Germinal center (tissue), 1 donor: ENCODE data around the gene CALY.
A peak's percentile ranks its signal among the peaks of the same experiment; 100 is the strongest.

Source experiments
- DNase-seq: peaks from one replicate; pipeline ENCODE4 v3.0.0; 2012; ENCODE audit warnings: mixed read lengths, low spot score

The CALY gene

DNA sequence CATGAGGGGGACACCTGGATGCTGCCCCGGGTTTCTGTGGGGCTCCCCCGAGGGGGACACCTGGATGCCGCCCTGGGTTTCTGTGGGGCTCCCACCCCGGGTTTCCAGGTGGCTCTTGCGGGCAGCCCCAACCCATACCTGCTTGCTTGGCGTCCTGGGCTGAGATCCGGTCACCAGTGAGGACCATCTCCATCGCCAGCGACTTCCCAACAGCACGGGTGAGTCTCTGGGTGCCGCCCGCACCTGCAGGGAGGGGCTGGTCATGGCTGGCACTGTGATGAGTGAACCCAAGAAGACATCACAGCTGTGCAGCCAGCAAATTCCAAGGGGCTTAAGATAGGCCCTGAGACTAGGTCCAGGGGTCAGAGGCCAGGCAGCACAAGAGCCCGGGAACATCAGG lies 30.1 kb upstream of the CALY start:
- DNase-seq = no peak

DNA sequence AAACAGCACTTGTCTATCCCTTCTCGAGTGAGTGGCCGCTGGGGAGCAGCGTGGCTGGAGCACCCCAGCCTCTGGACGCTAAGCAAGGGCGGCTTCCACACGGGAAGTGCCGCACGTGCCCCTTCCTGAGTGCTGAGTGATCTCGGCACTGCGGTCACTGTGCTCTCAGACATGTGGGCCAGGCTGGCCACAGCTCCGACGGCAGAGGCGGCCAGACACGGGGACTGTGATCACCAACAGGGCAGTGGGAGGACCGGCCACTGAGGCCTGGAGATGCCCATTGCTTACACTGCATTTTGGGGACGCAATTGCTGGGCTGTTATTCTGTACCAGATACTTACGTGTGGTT lies 29.4 kb upstream of the CALY start:
- DNase-seq = no peak

GRCh38 chr10:133365461-133366129 lies 28.9 kb upstream of the CALY start:
- no peak for DNase-seq

DNA sequence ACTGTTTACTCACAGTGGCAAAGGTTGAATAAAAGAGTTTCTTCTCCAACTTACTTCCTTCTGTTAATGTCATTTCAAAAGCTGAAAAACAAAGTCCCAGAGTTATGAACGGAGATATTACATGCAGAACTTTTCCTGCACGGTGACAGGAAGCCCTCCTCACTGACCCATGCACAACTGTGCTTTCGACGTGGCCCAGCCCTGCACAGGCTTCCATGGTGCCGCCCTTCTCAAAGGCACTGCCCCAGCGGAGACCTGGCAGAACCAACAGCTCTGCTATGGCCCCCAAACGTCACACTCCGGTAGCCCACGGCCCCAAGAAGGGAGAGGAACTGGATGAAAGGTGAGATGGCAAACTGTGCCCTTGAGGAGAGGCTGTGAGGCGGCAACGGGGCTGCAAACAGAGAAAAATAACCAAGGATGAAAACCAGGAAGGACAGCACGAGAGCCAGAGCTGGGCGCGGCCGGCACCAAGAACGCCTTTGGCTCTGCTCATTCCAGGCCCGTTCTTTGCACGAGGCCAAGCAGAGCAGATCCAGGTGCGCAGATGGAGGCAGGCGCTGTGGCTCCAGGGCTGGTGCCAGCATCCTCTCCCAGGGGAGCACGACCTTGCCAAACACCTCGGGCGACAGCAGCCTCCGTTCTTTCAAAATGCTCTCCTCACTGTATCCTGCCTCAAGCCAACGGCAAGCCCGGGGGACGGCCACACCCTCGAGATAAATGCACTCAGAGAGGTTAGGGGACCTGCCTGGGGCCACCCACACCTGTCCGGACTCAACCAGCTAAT lies 28.1 kb upstream of the CALY start:
- DNase-seq = no peak

GRCh38 chr10:133362846-133363245 lies 26.1 kb upstream of the CALY start:
- no peak for DNase-seq

DNA sequence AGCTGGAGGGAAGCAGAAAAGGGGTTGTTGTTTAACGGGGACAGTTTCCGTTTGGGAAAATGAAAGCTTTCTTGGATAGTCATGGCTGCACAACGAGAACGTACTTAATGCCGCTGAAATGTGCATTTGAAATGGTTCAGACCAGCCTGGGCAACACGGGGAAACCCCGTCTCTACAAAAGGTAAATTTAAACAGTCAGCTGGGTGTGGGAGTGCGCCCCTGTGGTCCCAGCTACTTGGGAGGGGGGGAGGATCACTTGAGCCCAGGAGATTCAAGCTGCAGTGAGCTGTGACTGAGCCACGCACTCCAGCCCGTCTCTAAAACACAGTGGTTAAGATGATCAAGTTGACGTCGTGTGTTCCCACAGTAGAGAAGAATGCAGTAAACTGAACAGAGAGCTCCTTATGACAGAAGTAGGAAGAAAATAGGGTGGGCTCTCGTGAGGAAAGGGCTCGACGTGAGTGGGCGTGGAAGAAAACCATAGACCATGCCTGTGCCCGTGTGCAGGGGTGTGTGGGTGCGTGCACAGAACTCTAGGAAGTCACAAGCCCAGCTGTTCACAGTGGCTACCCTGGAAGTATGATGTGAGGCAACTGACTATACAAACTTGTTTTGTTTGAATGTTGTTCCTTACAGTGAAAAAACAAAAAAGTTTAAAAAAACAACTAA lies 25.2 kb upstream of the CALY start:
- no peak for DNase-seq

DNA sequence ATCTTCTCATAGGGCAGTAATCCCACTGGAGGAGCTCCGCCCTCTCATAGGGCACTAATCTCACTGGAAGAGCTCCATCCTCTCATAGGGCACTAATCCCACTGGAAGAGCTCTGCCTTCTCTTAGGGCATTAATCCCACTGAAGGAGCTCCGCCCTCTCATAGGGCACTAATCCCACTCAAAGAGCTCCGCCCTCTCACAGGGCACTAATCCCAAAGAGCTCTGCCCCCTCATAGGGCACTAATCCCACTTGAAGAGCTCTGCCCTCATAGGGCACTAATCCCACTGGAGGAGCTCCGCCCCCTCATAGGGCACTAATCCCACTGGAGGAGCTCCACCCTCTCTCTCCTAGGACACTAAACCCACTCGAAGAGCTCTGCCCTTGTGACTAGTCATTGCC lies 24.5 kb upstream of the CALY start:
- no peak for DNase-seq

GRCh38 chr10:133359972-133360610 lies 23.4 kb upstream of the CALY start:
- DNase-seq = no peak

DNA sequence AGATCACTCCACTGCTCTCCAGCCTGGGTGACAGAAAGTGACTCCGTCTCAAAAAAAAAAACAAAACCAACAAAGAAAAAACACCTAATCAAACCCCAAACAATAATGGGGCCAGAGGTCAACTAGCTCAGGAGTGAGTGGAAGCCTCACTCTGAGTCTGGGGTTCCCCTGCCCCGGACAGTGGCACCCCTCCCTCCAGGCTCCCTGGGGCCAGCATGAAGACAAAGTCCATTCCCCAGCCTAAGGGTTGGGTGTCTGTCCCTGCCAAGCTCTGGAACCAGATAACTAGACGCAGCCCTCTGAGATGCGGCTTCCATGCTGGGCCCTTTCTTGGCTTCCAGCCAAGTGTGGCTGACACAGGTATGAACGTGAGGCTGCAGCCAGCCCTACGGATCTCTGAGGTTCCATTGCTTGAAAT lies 22.9 kb upstream of the CALY start:
- DNase-seq = no peak

- no peak for DNase-seq
Observed at GRCh38 chr10:133358925-133359310, 22.2 kb upstream of the CALY start.

DNA sequence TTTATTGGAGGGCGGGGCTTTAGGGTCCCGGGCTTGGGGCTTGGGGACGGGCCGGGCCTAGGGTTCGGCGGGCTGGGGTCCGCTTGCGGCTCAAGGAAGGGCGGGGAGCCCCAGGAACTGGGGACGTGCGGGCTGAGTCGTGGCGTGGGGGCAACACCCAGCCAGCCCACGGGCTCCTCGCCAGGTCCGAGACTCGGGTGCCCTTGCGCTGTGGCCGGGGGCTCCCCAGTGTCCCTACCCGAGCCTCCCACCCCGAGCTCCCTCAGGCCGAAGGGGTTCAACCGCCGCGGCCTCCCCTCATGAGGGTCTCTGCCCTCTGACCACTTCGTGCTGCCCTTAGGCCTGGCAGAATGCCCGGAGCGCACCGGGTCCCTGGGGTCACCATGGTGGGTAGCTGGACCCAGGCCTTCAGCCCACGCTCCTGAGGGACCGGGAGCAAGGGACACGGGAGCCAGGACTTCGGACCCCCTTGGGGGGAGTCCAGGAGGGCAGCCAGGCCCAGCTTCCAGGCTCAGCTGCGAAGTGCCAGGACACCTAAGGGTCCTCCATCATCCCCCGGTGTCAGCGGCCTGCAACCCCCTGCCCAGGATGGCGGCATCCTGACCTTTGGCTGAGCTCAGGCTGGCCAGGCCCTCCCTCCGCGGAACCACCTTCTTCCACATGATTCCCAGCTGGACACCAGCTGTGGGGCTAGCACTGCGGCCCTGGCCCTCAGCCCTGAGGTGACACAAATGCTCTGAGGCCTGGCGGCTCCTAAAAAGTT lies 21.6 kb upstream of the CALY start:
- DNase-seq = no peak

- peak; percentile 95 for DNase-seq
Observed at GRCh38 chr10:133357285-133358161, 20.8 kb upstream of the CALY start, which contains the start of gene FUOM. TSS of gene FUOM (minus strand) at chr10:133358019. CDS start at chr10:133358007, 12 bp downstream.

- no peak for DNase-seq
Observed at GRCh38 chr10:133356549-133357284, 20.0 kb upstream of the CALY start.

DNA sequence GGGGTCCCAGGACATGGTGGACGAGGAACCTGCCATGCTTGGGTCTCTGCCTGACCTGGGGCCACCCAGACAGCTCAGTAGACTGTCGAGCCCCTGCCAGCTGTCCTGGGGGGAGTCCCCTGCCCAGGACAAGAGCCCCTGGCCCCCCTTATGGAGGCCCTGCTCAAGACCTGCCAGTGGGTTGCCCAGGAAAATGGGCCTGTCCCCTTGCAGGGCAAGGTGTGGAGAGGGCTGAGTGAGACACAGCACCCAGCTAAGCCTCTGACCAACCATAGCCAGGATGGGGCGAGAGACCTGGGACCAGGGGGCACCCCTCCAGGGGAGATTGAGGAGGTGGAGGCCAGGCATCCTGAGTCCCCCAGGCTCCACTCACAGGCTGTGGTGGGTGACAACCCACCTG lies 19.3 kb upstream of the CALY start:
- no peak for DNase-seq

DNA sequence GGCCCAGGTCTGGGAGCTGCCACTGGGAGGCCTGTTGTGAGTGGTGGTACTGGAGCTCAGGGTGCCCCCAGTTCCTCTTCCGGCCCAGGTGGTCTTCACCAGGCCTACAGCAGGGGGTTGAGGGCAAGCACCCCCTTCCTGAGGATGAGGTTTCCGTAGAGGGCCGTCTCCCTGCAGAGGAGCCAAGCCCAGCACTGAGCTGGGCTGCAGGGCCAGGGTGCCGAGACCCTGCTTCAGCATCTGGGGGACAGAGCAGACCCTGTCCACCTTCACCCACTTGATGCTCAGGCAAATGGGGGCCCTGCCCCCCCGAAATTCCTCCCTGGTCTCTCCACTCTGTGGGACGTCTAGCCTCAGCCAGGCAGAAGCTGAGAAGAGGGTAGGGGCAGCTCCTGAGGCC lies 18.6 kb upstream of the CALY start:
- no peak for DNase-seq

DNA sequence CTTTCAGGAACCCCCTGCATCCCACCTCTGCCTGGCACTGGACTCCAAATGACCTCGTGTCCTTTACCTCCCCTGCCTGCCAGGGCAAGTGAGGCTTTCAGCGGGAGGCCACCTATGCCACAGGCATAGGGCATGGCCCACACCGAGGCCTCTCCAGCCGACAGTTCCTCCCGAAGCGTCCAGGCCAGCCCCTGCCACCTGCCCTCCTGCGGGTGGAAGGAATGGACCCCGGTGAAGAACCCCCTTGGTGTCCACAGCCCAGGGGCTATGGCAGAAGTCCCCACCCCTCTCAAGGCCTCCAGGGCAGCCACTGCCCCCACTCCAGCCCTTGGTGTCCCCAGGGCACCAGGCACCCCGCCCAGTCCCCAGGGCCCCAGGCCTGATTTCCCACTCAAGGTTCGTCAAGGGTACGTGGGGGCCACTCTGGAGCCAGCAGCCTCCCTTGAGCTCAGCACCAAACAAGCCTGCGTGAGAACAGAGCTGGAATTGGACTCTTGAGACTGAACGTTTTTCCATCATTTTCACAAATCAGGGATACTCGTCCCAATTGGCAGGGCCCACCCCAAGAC lies 18.1 kb upstream of the CALY start:
- DNase-seq = no peak

DNA sequence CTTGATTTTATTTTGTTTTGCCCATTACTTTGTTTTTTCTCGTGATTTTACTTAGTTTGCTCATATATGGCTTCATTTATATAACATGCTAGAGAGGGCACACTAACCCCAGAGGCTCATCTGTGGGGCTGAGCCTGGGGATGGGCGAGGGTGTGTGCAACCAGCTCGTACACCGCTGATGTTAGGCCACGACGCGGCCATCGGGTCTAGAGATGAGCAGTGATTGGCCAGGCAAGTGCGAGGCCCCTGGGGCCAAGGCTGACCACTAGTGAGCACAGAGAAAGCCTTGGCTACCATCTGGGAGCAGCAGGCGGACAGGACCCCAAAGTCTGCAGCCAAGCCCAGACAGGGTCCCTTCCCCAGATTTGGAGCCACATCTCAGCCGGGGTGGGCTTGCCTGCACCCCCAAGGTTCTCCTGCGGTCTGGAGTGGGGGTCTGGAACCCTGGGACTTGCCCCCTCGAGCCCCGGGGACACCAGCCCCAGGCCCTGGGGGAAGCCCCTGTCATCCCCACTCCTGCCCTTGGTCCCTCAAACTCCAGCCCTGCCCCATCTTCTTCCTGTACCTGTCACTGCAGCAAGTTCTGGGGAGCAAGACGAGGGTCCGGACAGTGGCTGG lies 17.4 kb upstream of the CALY start:
- no peak for DNase-seq

DNA sequence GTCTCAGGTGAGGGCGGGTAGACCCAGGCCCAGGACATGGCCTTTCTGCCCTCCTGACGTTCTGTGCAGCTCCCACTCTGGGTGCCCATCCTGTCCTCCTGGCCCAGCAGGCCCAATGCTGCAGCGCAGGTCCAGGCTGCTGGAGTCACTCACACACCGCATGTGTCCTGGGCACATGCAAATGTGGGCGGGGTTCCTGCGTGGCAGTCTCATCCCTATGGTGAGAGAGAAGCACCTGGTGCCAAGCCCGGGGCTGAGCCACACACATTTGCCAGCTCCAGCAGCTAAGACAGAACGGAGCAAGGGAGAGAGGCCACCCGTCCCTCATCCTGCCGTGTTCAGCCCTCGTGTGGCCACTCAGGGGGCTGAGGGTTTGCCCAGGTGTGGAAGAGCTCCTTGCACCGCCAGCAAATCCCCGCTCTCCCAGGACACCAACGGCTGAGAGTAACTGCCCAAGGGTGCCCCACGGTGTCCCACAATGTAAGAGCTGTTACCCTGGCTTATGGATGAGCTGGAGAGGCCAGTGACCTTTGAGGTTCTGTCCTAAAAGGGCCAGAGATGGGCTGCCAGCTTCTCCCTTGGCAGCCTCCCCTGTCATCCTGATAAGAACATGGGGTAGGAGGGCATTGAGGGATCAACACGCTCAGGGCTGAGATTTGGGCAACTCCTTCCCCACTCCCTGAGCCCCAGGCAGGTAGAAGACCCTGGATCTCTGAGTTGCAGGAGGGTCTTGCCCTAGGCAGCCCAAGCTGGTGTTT lies 16.7 kb upstream of the CALY start:
- no peak for DNase-seq
